HG03565 (cell line): ENCODE results near the gene DNASE1.

Source experiments
- ATAC-seq: cut with Tn5 transposase; IDR thresholded peaks from one replicate; pipeline ENCODE4 v1.9.1; 2021; ENCODE audit warnings: mild to moderate bottlenecking, moderate library complexity; ENCODE audit not compliant: unreplicated experiment

The DNASE1 gene

GRCh38 chr16:3694051-3694450, 39.6 kb downstream of the DNASE1 start:
- no peak for ATAC-seq

DNA sequence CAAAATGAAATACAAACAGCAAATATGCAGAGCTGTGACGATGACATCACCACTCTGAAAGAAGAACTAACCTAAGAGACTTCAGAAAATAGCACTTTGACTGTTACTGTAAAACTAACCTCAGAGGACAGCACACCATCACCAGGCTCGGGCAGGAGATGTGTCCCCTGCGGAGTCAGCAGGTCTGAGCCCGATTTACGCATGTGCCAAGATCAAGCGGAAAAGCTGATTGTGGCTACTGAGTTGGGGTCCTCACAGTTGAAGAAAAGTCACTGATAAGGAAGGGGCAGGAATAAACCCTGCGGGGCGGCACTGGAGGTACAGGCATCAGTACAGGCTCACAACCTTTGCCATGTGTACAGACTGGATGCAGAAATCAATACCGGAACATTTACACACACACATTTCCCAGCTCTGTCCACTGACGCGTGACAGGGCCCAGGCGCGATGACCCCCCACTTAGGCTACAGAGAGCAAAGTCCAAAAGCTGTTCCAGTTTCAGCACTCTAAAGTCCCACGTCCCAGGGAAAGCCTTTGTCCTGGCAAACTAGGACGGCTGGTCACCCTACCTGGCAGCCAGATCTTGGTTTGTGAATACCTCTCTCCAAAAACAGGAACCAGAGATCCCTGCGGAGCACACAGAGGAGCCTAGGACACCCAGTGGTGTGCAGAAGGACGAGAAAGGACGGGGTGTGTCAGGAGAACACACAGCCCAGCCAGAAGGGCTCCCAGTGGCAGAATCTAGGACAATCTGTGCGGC, 41.3 kb downstream of the DNASE1 start:
- no peak for ATAC-seq

- no peak for ATAC-seq
Measured at GRCh38 chr16:3696425-3697218, 42.1 kb downstream of the DNASE1 start.

GRCh38 chr16:3698941-3699340, 44.5 kb downstream of the DNASE1 start:
- ATAC-seq, result no peak

- ATAC-seq, result no peak
Measured at GRCh38 chr16:3701531-3701930, 47.0 kb downstream of the DNASE1 start.

DNA sequence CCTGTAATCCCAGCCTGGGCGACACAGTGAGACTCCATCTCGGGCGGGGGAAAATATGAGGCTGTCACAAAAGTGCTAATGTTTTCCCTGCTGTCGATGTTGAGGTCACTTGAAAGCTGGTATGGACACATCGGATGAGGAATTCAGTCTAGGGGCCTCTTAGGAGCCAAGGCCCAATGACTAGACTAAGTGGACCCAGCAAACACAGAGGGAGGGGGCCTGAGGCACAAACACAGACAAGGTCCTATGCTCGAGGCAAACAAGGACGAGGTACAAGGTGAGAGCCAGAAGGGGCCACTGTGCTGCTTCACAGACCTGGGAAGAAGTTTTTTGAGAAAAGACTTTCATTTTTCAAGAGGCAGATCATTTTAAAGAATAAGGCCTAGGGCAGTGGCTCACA, 47.6 kb downstream of the DNASE1 start:
- ATAC-seq, result no peak

DNA sequence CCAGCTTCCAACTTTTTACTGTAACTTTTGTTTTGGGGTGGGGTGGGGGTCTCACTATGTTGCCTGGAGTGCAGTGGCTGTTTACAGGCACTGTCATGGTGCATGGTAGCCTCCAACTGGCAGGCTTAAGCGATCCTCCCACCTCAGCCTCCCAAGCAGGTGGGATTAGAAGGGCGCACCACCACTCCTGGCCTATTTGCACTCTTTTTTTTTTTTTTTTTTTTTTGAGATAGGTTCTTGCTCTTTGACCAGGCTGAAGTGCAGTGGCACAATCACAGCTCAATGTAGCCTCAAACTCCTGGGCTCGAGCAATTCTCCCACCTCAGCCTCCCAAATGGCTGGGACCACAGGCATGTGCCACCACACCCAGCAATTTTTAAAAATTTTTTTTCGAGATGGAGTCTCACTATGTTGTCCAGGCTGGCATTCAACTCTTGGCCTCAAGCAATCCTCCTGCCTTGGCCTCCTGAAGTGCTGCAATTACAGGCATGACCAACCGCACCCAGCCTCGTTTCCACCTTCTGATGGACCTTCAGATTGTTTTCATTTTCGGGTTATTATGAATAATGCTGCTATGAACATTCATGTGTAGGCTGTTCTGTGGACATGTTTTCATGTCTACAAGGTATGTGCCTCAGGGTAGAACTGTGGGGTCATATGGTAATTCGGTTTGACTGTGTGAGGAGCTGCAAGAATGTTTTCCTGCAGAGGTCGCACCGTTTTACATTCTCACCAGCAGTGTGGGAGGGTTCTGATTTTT, 51.9 kb downstream of the DNASE1 start:
- no peak for ATAC-seq
